SK-N-MC (cell line): ENCODE data around the gene TMEM86A.

ENCODE experiments used
- DNase-seq: peaks from one replicate; pipeline ENCODE4 v3.0.0-alpha.2; 2011; ENCODE audit warnings: low read depth, low spot score
- H3K27ac ChIP-seq: fragments of 200-600 bp; sonication (generic); 2 replicates; pipeline ENCODE4 v1.5.1; 2016; ENCODE audit warnings: mixed run types
- H3K36me3 ChIP-seq: fragments of 200-600 bp; sonication (generic); 2 replicates; pipeline ENCODE4 v1.6.1; 2017; ENCODE audit warnings: antibody characterized with exemption, low read length, mixed read lengths; ENCODE audit not compliant: insufficient read depth
- H3K4me3 ChIP-seq: fragments of 200-600 bp; sonication (generic); 2 replicates; pipeline ENCODE4 v1.5.1; 2016
- H3K9ac ChIP-seq: fragments of 200-600 bp; sonication (generic); 2 replicates; pipeline ENCODE4 v1.8.0; 2017; ENCODE audit warnings: mixed run types, mixed read lengths; ENCODE audit not compliant: insufficient read length
- H3K9me3 ChIP-seq: fragments of 200-600 bp; sonication (generic); 2 replicates; pipeline ENCODE4 v1.6.1; 2017; ENCODE audit warnings: low read depth, mild to moderate bottlenecking, antibody characterized with exemption, low read length, moderate library complexity, mixed read lengths
- EZH2 ChIP-seq: fragments of 200-600 bp; sonication (generic); IDR thresholded peaks from one replicate; pipeline ENCODE4 v1.6.1; 2017; ENCODE audit warnings: antibody characterized with exemption
- FOXP2 ChIP-seq: optimal IDR thresholded peaks from 2 replicates; pipeline ENCODE3; 2011; ENCODE audit warnings: mild to moderate bottlenecking, moderate library complexity; ENCODE audit not compliant: insufficient read depth; ENCODE audit errors: extremely low read length, control extremely low read depth
- POLR2AphosphoS5 ChIP-seq: IDR thresholded peaks from 2 replicates; pipeline ENCODE4 v1.6.1; 2012; ENCODE audit warnings: mild to moderate bottlenecking, low read depth, low read length, borderline replicate concordance

The TMEM86A gene

GRCh38 chr11:18726040-18726439 is 27.5 kb downstream of the TMEM86A start, which contains the start of gene IGSF22:
IGSF22 (minus strand) TSS chr11:18726188; CDS start chr11:18724236, 1,952 bp downstream.
- Histone ChIP-seq H3K4me3 (no peak within 1 kb of the TSS), H3K9ac (no peak within 1 kb of the TSS), H3K27ac (no peak within 1 kb of the TSS), H3K36me3 (no peaks in the 10 kb centered on the region), H3K9me3 (no peaks in the 10 kb centered on the region)
- DNase-seq = no peak
- TF ChIP-seq POLR2AphosphoS5 = no peak
- TF ChIP-seq EZH2 = no peak
- no peak for TF ChIP-seq FOXP2

GRCh38 chr11:18727479-18728236 is 29.1 kb downstream of the TMEM86A start:
- no peak for DNase-seq
- Histone ChIP-seq H3K27ac (no peak overlapping the region), H3K9ac (no peak overlapping the region), H3K9me3 (no peaks in the 10 kb centered on the region), H3K4me3 (no peak overlapping the region), H3K36me3 (no peaks in the 10 kb centered on the region)
- TF ChIP-seq EZH2 = no peak
- no peak for TF ChIP-seq POLR2AphosphoS5
- no peak for TF ChIP-seq FOXP2

GRCh38 chr11:18728658-18729057 is 30.1 kb downstream of the TMEM86A start:
- H3K36me3 ChIP-seq = no peaks in the 10 kb centered on the region
- no peak overlapping the region for H3K4me3 ChIP-seq
- TF ChIP-seq EZH2 (no peak), POLR2AphosphoS5 (no peak), FOXP2 (no peak)
- H3K27ac ChIP-seq = no peak overlapping the region
- DNase-seq = no peak
- H3K9me3 ChIP-seq = no peaks in the 10 kb centered on the region
- no peak overlapping the region for H3K9ac ChIP-seq

GRCh38 chr11:18729426-18729825 is 30.8 kb downstream of the TMEM86A start:
- no peak for DNase-seq

GRCh38 chr11:18730020-18730419 is 31.4 kb downstream of the TMEM86A start:
- H3K9ac ChIP-seq = no peak overlapping the region

More at GRCh38 chr11:18729426-18729825, 30.8 kb downstream of the TMEM86A start:
- Histone ChIP-seq H3K36me3 (no peaks in the 10 kb centered on the region), H3K9me3 (no peaks in the 10 kb centered on the region), H3K27ac (no peak overlapping the region), H3K4me3 (no peak overlapping the region), H3K9ac (no peak overlapping the region)
- TF ChIP-seq FOXP2 = no peak
- TF ChIP-seq POLR2AphosphoS5 = no peak
- TF ChIP-seq EZH2 = no peak

GRCh38 chr11:18731441-18731840 is 32.9 kb downstream of the TMEM86A start:
- Histone ChIP-seq H3K4me3 (no peak overlapping the region), H3K36me3 (no peaks in the 10 kb centered on the region), H3K9me3 (no peaks in the 10 kb centered on the region), H3K9ac (no peak overlapping the region), H3K27ac (no peak overlapping the region)
- no peak for TF ChIP-seq FOXP2
- TF ChIP-seq POLR2AphosphoS5 = no peak
- TF ChIP-seq EZH2 = no peak
- DNase-seq = no peak

More at GRCh38 chr11:18730020-18730419, 31.4 kb downstream of the TMEM86A start:
- no peak overlapping the region for H3K4me3 ChIP-seq
- no peaks in the 10 kb centered on the region for H3K36me3 ChIP-seq
- H3K9me3 ChIP-seq = no peaks in the 10 kb centered on the region
- no peak overlapping the region for H3K27ac ChIP-seq
- DNase-seq = no peak
- TF ChIP-seq FOXP2 (no peak), POLR2AphosphoS5 (no peak), EZH2 (no peak)

- Histone ChIP-seq H3K4me3 (no peak overlapping the region), H3K36me3 (no peaks in the 10 kb centered on the region), H3K9ac (no peak overlapping the region), H3K9me3 (no peaks in the 10 kb centered on the region), H3K27ac (no peak overlapping the region)
- DNase-seq = no peak
- TF ChIP-seq FOXP2 (no peak), POLR2AphosphoS5 (no peak), EZH2 (no peak)
These were observed 33.6 kb downstream of the TMEM86A start for GRCh38 chr11:18731949-18732821.

- no peak for TF ChIP-seq EZH2
- no peak for TF ChIP-seq POLR2AphosphoS5
- TF ChIP-seq FOXP2 = no peak
- H3K27ac ChIP-seq = no peak overlapping the region
- no peak overlapping the region for H3K4me3 ChIP-seq
- no peak overlapping the region for H3K9ac ChIP-seq
- DNase-seq = no peak
- H3K9me3 ChIP-seq = no peaks in the 10 kb centered on the region
- no peaks in the 10 kb centered on the region for H3K36me3 ChIP-seq
These were observed 34.6 kb downstream of the TMEM86A start for GRCh38 chr11:18733202-18733601.
